Hepatocyte (in vitro differentiated cells): ENCODE results near the gene REELD1.

ENCODE experiments used
- CTCF ChIP-seq: fragments of 200-600 bp; sonication (generic); IDR thresholded peaks from 2 replicates; pipeline ENCODE4 v1.5.1; 2016; ENCODE audit warnings: antibody characterized with exemption, mild to moderate bottlenecking; ENCODE audit not compliant: poor library complexity
- EZH2 ChIP-seq: fragments of 200-600 bp; sonication (generic); IDR thresholded peaks from 2 replicates; pipeline ENCODE4 v1.6.1; 2016; ENCODE audit warnings: antibody characterized with exemption, mild to moderate bottlenecking, borderline replicate concordance
- EZH2phosphoT487 ChIP-seq: fragments of 200-600 bp; sonication (generic); IDR thresholded peaks from one replicate; pipeline ENCODE4 v1.6.1; 2018; ENCODE audit warnings: antibody characterized with exemption, mild to moderate bottlenecking, low read depth, moderate library complexity; ENCODE audit not compliant: unreplicated experiment, severe bottlenecking

GRCh38 chr4:146260521-146260920 is 46.2 kb downstream of the REELD1 start:
- no peak for TF ChIP-seq CTCF
- TF ChIP-seq EZH2, result no peak
- TF ChIP-seq EZH2phosphoT487, result no peak
